Measurements from ENCODE around the gene DNLZ.

DNA sequence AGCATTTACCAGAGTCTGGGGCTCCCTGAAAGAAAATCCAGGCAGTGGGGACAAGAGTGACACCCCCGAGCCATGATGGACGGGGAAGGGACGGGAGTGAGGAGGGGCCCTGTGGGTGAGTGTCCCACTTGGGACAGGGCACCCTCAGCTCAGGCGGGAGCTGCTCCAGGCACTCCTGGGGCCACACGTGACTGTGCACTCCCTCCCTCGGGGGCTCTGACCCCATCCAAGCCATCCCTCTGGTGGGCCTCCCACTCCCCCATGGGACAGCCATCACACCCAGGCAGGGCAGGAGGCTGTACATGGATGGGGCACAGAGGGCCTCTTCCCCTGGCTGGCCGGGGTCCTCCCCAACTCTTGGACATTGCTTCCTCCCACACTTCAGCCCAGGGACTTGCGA lies 12.9 kb upstream of the DNLZ start:
- TF ChIP-seq CTCF (conservative IDR thresholded peaks at IDR 0.05 in 1 of 2, IDR thresholded peaks at IDR 0.05 in 1 of 2; ENCODE audit: low read depth in 1 of 2, low read length in 2 of 2) (no peak), EZH2 (IDR thresholded peaks at IDR 0.05; ENCODE audit: low read length, missing control alignments) (no peak)

All from fibroblast of lung (primary cell).